SU-DHL-6 (cell line): ENCODE results near the gene DCUN1D5.
A peak's percentile ranks its signal among the peaks of the same experiment; 100 is the strongest.

ENCODE experiments used
- H2AFZ ChIP-seq: fragments of 200-600 bp; sonication (generic); 2 replicates; pipeline ENCODE4 v1.6.1; 2014; ENCODE audit warnings: low read depth, mild to moderate bottlenecking, moderate library complexity, mixed read lengths, antibody characterized with exemption, low read length; ENCODE audit not compliant: severe bottlenecking
- H3F3A ChIP-seq: fragments of 200-600 bp; shearing (Covaris generic); 2 replicates; pipeline ENCODE4 v1.6.0; 2016; ENCODE audit warnings: antibody characterized with exemption, mild to moderate bottlenecking; ENCODE audit not compliant: insufficient read depth
- H3K27ac ChIP-seq: fragments of 200-600 bp; sonication (generic); 2 replicates; pipeline ENCODE4 v1.5.1; 2016; ENCODE audit warnings: low read depth, mild to moderate bottlenecking, low read length, moderate library complexity, mixed read lengths
- H3K27me3 ChIP-seq: fragments of 200-600 bp; sonication (generic), shearing (Covaris generic); 2 replicates; pipeline ENCODE4 v1.6.0; 2014; ENCODE audit warnings: mild to moderate bottlenecking, low read length
- H3K36me3 ChIP-seq: fragments of 200-600 bp; sonication (generic); 2 replicates; pipeline ENCODE4 v1.6.1; 2014; ENCODE audit warnings: mild to moderate bottlenecking, low read length, mixed read lengths
- H3K4me2 ChIP-seq: fragments of 300-600, 200-600 bp; shearing (Covaris generic), sonication (generic); 2 replicates; pipeline ENCODE4 v1.6.0; 2014; ENCODE audit warnings: low read length, low read depth, mild to moderate bottlenecking; ENCODE audit not compliant: poor library complexity, severe bottlenecking
- H3K4me3 ChIP-seq: fragments of 200-600 bp; sonication (generic); 2 replicates; pipeline ENCODE4 v1.5.1; 2014; ENCODE audit warnings: antibody characterized with exemption, low read length, mild to moderate bottlenecking, mixed read lengths; ENCODE audit not compliant: insufficient read depth, poor library complexity, severe bottlenecking
- H3K79me2 ChIP-seq: fragments of 200-600 bp; sonication (generic); 2 replicates; pipeline ENCODE4 v1.6.1; 2014; ENCODE audit warnings: mild to moderate bottlenecking, low read length, moderate library complexity; ENCODE audit not compliant: insufficient read depth
- H3K9ac ChIP-seq: fragments of 200-600 bp; sonication (generic); 2 replicates; pipeline ENCODE4 v1.7.0; 2014; ENCODE audit warnings: mild to moderate bottlenecking, low read length
- H3K9me2 ChIP-seq: fragments of 200-600 bp; sonication (generic); replicated peaks from 2 replicates; pipeline ENCODE4 v1.6.1; 2014; ENCODE audit warnings: low read length; ENCODE audit not compliant: insufficient read depth
- H3K9me3 ChIP-seq: fragments of 200-600 bp; sonication (generic); 2 replicates; pipeline ENCODE4 v1.6.1; 2014; ENCODE audit warnings: low read length, mixed read lengths; ENCODE audit not compliant: insufficient read depth
- H4K20me1 ChIP-seq: fragments of 200-600 bp; sonication (generic); 2 replicates; pipeline ENCODE4 v1.6.1; 2014; ENCODE audit warnings: low read depth, mild to moderate bottlenecking, antibody characterized with exemption, low read length, moderate library complexity, mixed read lengths
- EZH2phosphoT487 ChIP-seq: fragments of 200-600 bp; sonication (generic), shearing (Covaris generic); conservative IDR thresholded peaks from 2 replicates; pipeline ENCODE4 v1.6.1; 2018; ENCODE audit warnings: mild to moderate bottlenecking, antibody characterized with exemption, low read length, moderate library complexity, mixed read lengths
- TF ChIP-seq, protein P1 (sequence below): fragments of 200-600 bp; sonication (generic); IDR thresholded peaks from one replicate; pipeline ENCODE4 v1.5.1; 2017; ENCODE audit warnings: antibody characterized with exemption, mild to moderate bottlenecking, low read length, moderate library complexity; ENCODE audit not compliant: insufficient read depth, poor library complexity, severe bottlenecking

Gene DCUN1D5

DNA sequence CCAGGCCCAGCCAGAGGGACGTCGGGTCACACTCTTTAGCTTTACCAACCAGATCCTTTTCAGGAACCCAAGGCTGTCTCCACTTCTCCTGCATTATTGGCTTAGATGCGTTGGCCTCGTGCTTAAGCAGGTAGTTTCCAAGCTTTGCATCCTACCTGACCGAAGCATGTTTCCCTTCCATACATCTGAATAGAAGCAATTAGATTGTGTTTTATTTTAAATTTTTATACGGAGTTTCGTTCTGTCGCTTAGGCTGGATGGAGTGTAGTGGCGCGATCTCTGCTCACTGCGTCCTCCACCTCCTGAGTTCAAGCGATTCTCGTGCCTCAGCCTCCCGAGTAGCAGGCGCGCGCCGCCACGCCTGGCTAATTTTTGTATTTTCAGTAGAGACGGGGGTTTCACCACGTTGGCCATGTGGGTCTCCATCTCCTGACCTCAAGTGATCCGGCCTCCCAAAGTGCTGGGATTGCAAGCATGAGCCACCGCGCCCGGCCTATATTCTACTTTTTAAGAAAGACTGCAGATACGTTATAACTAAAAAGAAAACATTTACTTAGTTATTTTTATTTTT lies 17.9 kb upstream of the DCUN1D5 start:
- no peak overlapping the region for H3K27ac ChIP-seq
- H3K9ac ChIP-seq, result peak overlapping the region; percentile 58; the same call in 1 of the 2 replicates

DNA sequence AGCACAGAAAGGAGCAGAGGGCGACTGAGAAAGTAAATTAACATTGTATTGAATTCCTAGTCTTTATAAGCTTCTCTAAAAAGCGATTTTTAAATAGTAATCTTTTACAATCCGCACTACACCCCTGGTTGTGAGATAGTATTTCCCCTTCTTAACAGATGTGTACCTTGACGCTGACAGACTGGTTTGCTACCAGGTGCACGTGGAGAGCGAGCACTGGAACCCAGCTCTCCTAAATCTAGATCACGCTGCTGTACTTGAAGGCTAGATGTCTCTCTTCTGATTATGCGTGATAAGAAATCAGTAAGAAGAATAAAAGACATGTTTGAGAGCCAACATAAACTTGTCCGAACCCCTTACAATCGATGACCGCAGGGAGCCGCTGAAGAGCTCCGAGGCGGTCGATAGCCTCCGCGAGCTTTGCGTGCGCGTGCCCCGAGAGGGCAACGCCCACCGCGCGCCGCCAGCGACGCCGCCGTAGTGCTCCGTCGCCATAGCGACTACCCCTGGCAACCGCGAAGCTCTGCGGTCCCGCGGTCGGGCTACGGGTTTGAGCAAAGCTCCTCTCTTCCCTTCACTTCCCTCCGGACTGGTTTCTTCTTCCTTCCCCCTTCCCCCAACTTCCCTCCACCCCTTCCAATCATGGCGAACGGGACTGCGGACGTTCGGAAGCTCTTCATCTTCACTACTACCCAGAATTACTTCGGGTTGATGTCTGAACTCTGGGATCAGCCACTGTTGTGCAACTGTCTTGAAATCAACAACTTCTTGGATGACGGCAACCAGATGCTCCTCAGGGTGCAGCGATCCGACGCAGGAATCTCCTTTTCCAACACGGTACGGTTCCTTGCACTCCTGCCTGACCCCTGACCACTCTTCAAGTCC lies 17.2 kb upstream of the DCUN1D5 start, which contains the start of gene DYNC2H1:
TSS of gene DYNC2H1 (plus strand) at position 494 of the 885 bp plus-strand sequence. CDS start at position 643, 149 bp downstream.
- H3K79me2 ChIP-seq, result no peaks in the 10 kb centered on the region
- no peaks in the 10 kb centered on the region for H4K20me1 ChIP-seq
- no peaks in the 10 kb centered on the region for H3K36me3 ChIP-seq
- H2AFZ ChIP-seq, result peak within 1 kb of the TSS; percentile 96
- H3K9ac ChIP-seq, result peak within 1 kb of the TSS; percentile 58
- no peaks in the 10 kb centered on the region for H3F3A ChIP-seq
- H3K4me3 ChIP-seq, result peak within 1 kb of the TSS; percentile 81
- H3K9me2 ChIP-seq, result no peaks in the 10 kb centered on the region
- no peaks in the 10 kb centered on the region for H3K9me3 ChIP-seq
- TF ChIP-seq, protein P1, sequence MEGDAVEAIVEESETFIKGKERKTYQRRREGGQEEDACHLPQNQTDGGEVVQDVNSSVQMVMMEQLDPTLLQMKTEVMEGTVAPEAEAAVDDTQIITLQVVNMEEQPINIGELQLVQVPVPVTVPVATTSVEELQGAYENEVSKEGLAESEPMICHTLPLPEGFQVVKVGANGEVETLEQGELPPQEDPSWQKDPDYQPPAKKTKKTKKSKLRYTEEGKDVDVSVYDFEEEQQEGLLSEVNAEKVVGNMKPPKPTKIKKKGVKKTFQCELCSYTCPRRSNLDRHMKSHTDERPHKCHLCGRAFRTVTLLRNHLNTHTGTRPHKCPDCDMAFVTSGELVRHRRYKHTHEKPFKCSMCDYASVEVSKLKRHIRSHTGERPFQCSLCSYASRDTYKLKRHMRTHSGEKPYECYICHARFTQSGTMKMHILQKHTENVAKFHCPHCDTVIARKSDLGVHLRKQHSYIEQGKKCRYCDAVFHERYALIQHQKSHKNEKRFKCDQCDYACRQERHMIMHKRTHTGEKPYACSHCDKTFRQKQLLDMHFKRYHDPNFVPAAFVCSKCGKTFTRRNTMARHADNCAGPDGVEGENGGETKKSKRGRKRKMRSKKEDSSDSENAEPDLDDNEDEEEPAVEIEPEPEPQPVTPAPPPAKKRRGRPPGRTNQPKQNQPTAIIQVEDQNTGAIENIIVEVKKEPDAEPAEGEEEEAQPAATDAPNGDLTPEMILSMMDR, result peak; percentile 30
- no peak for TF ChIP-seq EZH2phosphoT487
- no peak within 1 kb of the TSS for H3K27ac ChIP-seq
- H3K4me2 ChIP-seq, result peak within 1 kb of the TSS; percentile 95
- no peaks in the 10 kb centered on the region for H3K27me3 ChIP-seq

More for the DNA sequence above, 17.9 kb upstream of the DCUN1D5 start:
- Histone ChIP-seq H3K79me2 (no peaks in the 10 kb centered on the region), H3F3A (no peaks in the 10 kb centered on the region), H3K36me3 (no peaks in the 10 kb centered on the region), H3K4me3 (peak overlapping the region; percentile 81), H4K20me1 (no peaks in the 10 kb centered on the region), H2AFZ (peak overlapping the region; percentile 96), H3K27me3 (no peaks in the 10 kb centered on the region), H3K9me3 (no peaks in the 10 kb centered on the region), H3K9me2 (no peaks in the 10 kb centered on the region), H3K4me2 (peak overlapping the region; percentile 95)
- TF ChIP-seq EZH2phosphoT487, result no peak
- TF ChIP-seq, protein P1, result no peak

DNA sequence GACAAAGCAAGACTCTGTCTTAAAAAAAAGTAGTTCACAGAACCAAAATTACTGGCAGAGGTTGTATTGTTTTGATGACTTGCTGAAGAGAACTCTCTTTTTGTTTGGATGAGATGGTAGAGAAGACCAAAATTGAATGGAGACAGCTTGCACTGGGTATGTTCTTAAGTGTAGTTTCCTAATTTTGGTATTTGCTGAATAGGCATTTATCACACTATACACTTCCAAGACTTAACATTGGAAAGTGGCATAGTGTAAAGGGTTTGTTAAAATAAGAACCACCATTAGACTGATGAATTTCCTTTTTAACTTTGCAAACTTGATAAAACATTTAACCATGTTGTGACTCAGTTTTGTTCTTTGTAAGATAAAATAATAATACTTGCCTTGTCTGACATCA lies 5.3 kb upstream of the DCUN1D5 start:
- Histone ChIP-seq H3K9ac (no peak overlapping the region), H3F3A (no peaks in the 10 kb centered on the region), H4K20me1 (no peaks in the 10 kb centered on the region), H3K36me3 (no peaks in the 10 kb centered on the region), H3K27ac (no peak overlapping the region), H2AFZ (no peak overlapping the region), H3K4me3 (no peak overlapping the region), H3K27me3 (no peaks in the 10 kb centered on the region), H3K4me2 (no peak overlapping the region), H3K9me2 (no peaks in the 10 kb centered on the region), H3K9me3 (no peaks in the 10 kb centered on the region), H3K79me2 (no peaks in the 10 kb centered on the region; the same call in 1 of the 2 replicates)
- no peak for TF ChIP-seq EZH2phosphoT487
- TF ChIP-seq, protein P1, result no peak
